Caco-2 (cell line): ENCODE results near the gene TCEAL4. TPM values are rescaled to one million over a fixed set of nuclear protein-coding genes. Genes with fewer than 3 reads are reported as not detected.

Experiments
- BruUV-seq: library from RNA; stranded (reverse); fragments of 400-500 nt; replicated peaks from 2 replicates; lab custom pipeline; 2021; lab: Mats Ljungman, UMichigan
- CTCF ChIA-PET: fragments of 300-600 bp; sonication (Branson Sonifier 250); formaldehyde crosslinking; loops from one replicate; lab custom pipeline; 2022; ENCODE audit warnings: antibody characterized with exemption; lab: Charles Lee
- POLR2A ChIA-PET: fragments of 300-600 bp; sonication (Branson Sonifier 250); formaldehyde crosslinking; loops from one replicate; lab custom pipeline; 2022; ENCODE audit warnings: antibody characterized with exemption; lab: Charles Lee
- DNase-seq, 2 experiments: peaks; one replicate each; pipeline versions ENCODE4 v3.0.0 to v3.0.0-alpha.2; 2020 to 2022
- H3K27me3 ChIP-seq: replicated peaks from 2 replicates; pipeline ENCODE4 v1.6.0; 2011; ENCODE audit warnings: low read length; ENCODE audit not compliant: control insufficient read depth, insufficient read depth
- H3K36me3 ChIP-seq: 2 replicates; pipeline ENCODE4 v1.5.1; 2011; ENCODE audit warnings: low read length; ENCODE audit not compliant: control insufficient read depth, insufficient read depth
- H3K4me1 ChIP-seq: fragments of 250-450 bp; sonication (Bioruptor Pico); 2 replicates; pipeline ENCODE4 v1.5.1; 2020; ENCODE audit warnings: mild to moderate bottlenecking
- H3K4me3 ChIP-seq: 2 replicates; pipeline ENCODE4 v1.5.1; 2011; ENCODE audit warnings: low read depth, mild to moderate bottlenecking, control low read depth, low read length
- H3K9me3 ChIP-seq: fragments of 250-450 bp; sonication (Bioruptor Pico); 2 replicates; pipeline ENCODE4 v1.5.1; 2020; ENCODE audit warnings: mild to moderate bottlenecking, moderate library complexity
- H3K27ac Mint-ChIP-seq: one replicate; pipeline ENCODE4 v1.8.0; 2022; ENCODE audit warnings: mixed read lengths; ENCODE audit not compliant: unreplicated experiment
- H3K27me3 Mint-ChIP-seq: one replicate; pipeline ENCODE4 v1.8.0; 2022; ENCODE audit warnings: mixed read lengths; ENCODE audit not compliant: insufficient read depth, unreplicated experiment
- H3K36me3 Mint-ChIP-seq: one replicate; pipeline ENCODE4 v1.8.0; 2022; ENCODE audit warnings: mild to moderate bottlenecking, mixed read lengths; ENCODE audit not compliant: insufficient read depth, unreplicated experiment
- H3K4me1 Mint-ChIP-seq: one replicate; pipeline ENCODE4 v1.8.0; 2022; ENCODE audit warnings: low read depth, mixed read lengths; ENCODE audit not compliant: unreplicated experiment
- H3K4me3 Mint-ChIP-seq: one replicate; pipeline ENCODE4 v1.8.0; 2022; ENCODE audit warnings: mild to moderate bottlenecking, moderate library complexity, mixed read lengths; ENCODE audit not compliant: unreplicated experiment
- H3K9me3 Mint-ChIP-seq: one replicate; pipeline ENCODE4 v1.8.0; 2022; ENCODE audit warnings: mixed read lengths; ENCODE audit not compliant: unreplicated experiment
- intact Hi-C: fragments of 100-400 bp; cut with micrococcal nuclease; formaldehyde crosslinking; loops from one replicate; pipeline ENCODE4 v1.10.0; 2022; ENCODE audit not compliant: unreplicated experiment
- total RNA-seq: library from RNA; stranded (reverse); gene quantifications from 2 replicates; pipeline ENCODE4 v1.2.3, GENCODE V29; 2022
- TF ChIP-seq, protein P1 (sequence below), 2 experiments: fragments of 200-600 bp in 1 of 2; IDR thresholded peaks; 1 replicate in 1 of 2; 2 replicates in 1 of 2; pipeline versions ENCODE4 v1.5.1 to v1.8.0; 2011 to 2022; ENCODE audit warnings: antibody characterized with exemption in 1 of 2, control low read depth in 1 of 2, inconsistent platforms in 1 of 2, low read depth in 1 of 2, low read length in 1 of 2, mild to moderate bottlenecking in 1 of 2, moderate library complexity in 1 of 2; ENCODE audit not compliant: insufficient read depth in 1 of 2, severe bottlenecking in 1 of 2, unreplicated experiment in 1 of 2

The TCEAL4 gene
- total RNA-seq, 1 experiment from 2014 or later, result 42.3 TPM

GRCh38 chrX:103565752-103566151, 19.6 kb upstream of the TCEAL4 start:
- no TSS peak for BruUV-seq
- no peak overlapping the region for H3K27ac Mint-ChIP-seq
- peaks cover 3% of the 10 kb centered on the region for H3K27me3 Mint-ChIP-seq
- ChIA-PET POLR2A (no interaction called here), CTCF (no interaction called here)
- Histone ChIP-seq H3K4me1 (no peaks in the 10 kb centered on the region), H3K27me3 (no peaks in the 10 kb centered on the region), H3K9me3 (no peaks in the 10 kb centered on the region), H3K36me3 (no peaks in the 10 kb centered on the region), H3K4me3 (no peak overlapping the region)
- H3K36me3 Mint-ChIP-seq, result no peaks in the 10 kb centered on the region
- intact Hi-C loops, result no loop called here
- no peak for DNase-seq
- H3K9me3 Mint-ChIP-seq, result no peaks in the 10 kb centered on the region
- H3K4me1 Mint-ChIP-seq, result no peaks in the 10 kb centered on the region
- H3K4me3 Mint-ChIP-seq, result no peak overlapping the region
- TF ChIP-seq, protein P1, sequence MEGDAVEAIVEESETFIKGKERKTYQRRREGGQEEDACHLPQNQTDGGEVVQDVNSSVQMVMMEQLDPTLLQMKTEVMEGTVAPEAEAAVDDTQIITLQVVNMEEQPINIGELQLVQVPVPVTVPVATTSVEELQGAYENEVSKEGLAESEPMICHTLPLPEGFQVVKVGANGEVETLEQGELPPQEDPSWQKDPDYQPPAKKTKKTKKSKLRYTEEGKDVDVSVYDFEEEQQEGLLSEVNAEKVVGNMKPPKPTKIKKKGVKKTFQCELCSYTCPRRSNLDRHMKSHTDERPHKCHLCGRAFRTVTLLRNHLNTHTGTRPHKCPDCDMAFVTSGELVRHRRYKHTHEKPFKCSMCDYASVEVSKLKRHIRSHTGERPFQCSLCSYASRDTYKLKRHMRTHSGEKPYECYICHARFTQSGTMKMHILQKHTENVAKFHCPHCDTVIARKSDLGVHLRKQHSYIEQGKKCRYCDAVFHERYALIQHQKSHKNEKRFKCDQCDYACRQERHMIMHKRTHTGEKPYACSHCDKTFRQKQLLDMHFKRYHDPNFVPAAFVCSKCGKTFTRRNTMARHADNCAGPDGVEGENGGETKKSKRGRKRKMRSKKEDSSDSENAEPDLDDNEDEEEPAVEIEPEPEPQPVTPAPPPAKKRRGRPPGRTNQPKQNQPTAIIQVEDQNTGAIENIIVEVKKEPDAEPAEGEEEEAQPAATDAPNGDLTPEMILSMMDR (IDR thresholded peaks at IDR 0.05; ENCODE audit: insufficient read depth in 1 of 2, low read depth in 1 of 2, low read length in 1 of 2, severe bottlenecking in 1 of 2, unreplicated experiment in 1 of 2), result no peak

GRCh38 chrX:103571121-103571520, 14.2 kb upstream of the TCEAL4 start:
- TF ChIP-seq, protein P1 (IDR thresholded peaks at IDR 0.05; ENCODE audit: insufficient read depth in 1 of 2, low read depth in 1 of 2, low read length in 1 of 2, severe bottlenecking in 1 of 2, unreplicated experiment in 1 of 2), result no peak
- H3K27me3 Mint-ChIP-seq, result no peaks in the 10 kb centered on the region
- no peaks in the 10 kb centered on the region for H3K36me3 Mint-ChIP-seq
- Histone ChIP-seq H3K9me3 (no peaks in the 10 kb centered on the region), H3K4me3 (no peak overlapping the region), H3K27me3 (no peaks in the 10 kb centered on the region), H3K4me1 (no peaks in the 10 kb centered on the region), H3K36me3 (no peaks in the 10 kb centered on the region)
- no TSS peak for BruUV-seq
- no peaks in the 10 kb centered on the region for H3K4me1 Mint-ChIP-seq
- no peak for DNase-seq
- ChIA-PET CTCF (no interaction called here), POLR2A (no interaction called here)
- H3K27ac Mint-ChIP-seq, result no peak overlapping the region
- no peaks in the 10 kb centered on the region for H3K9me3 Mint-ChIP-seq
- no peak overlapping the region for H3K4me3 Mint-ChIP-seq
- intact Hi-C loops, result no loop called here

DNA sequence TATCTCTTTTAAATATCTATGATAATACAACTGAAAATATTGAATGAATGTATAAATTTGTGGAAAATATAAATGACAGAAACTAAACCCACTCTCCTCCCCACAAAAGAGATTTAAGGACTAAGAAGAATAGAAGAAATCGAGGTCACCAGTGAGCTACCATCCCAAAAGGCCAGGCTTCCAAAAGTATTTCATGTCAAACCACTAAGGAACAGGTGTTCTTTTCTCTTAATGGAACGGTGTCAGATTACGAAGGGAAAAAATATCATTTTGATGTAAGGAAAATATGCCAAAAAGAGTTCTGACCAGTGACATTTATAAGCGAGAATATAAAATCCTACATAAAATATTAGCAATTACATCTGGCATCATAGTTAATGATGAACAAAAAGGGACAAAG, 13.6 kb upstream of the TCEAL4 start:
- H3K4me3 ChIP-seq, result no peak overlapping the region
- ChIA-PET POLR2A (no interaction called here), CTCF (no interaction called here)
- DNase-seq, result no peak
- no peaks in the 10 kb centered on the region for H3K36me3 Mint-ChIP-seq
- no peaks in the 10 kb centered on the region for H3K27me3 Mint-ChIP-seq
- no peaks in the 10 kb centered on the region for H3K4me1 Mint-ChIP-seq
- TF ChIP-seq, protein P1 (IDR thresholded peaks at IDR 0.05; ENCODE audit: insufficient read depth in 1 of 2, low read depth in 1 of 2, low read length in 1 of 2, severe bottlenecking in 1 of 2, unreplicated experiment in 1 of 2), result no peak
- no TSS peak for BruUV-seq
- H3K4me3 Mint-ChIP-seq, result no peak overlapping the region
- H3K4me1 ChIP-seq, result no peaks in the 10 kb centered on the region
- no peaks in the 10 kb centered on the region for H3K36me3 ChIP-seq
- no peaks in the 10 kb centered on the region for H3K27me3 ChIP-seq
- intact Hi-C loops, result no loop called here
- H3K27ac Mint-ChIP-seq, result no peak overlapping the region
- no peaks in the 10 kb centered on the region for H3K9me3 ChIP-seq
- H3K9me3 Mint-ChIP-seq, result no peaks in the 10 kb centered on the region
